Measurements from ENCODE around the gene TYW1B. TPM values are rescaled to one million over a fixed set of nuclear protein-coding genes. Genes with fewer than 3 reads are reported as not detected.
"Not testable (repeated sequence)": the region's sequence is repeated elsewhere in the genome, so short reads cannot be mapped to it uniquely, and the experiment has no call there.

Gene TYW1B
- total RNA-seq, 1 donor from 2014 or later = 6.9 TPM

DNA sequence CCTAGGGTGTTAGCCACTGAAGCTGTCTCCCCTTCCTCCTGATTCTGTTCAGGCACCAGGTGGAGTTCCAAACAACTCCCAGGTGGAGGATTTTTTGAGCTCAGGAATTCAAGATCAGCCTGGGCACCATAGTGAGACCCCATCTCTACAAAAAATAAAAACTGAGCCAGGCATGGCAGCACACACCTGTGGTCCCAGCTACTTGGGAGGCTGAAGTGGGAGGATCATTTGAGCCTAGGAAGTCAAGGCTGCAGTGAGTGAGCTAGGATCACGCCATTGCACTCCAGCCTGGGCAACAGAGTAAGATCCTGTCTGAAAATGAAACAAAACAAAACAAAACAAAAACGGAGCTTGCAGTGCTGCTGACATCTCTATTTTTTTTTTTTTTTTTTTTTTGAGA lies 287.1 kb downstream of the TYW1B start:
- TF ChIP-seq POLR2A (IDR thresholded peaks at IDR 0.05) = no peak
- Histone ChIP-seq H3K27me3 (no peaks in the 10 kb centered on the region), H3K4me3 (no peak overlapping the region), H3K27ac (no peak overlapping the region), H3K4me1 (no peaks in the 10 kb centered on the region), H3K9me3 (no peaks in the 10 kb centered on the region), H3K36me3 (no peaks in the 10 kb centered on the region)
- no peak for DNase-seq (ENCODE audit: extremely low spot score in 2 of 2)
- intact Hi-C loops (cut with DNase I) = no loop called here

DNA sequence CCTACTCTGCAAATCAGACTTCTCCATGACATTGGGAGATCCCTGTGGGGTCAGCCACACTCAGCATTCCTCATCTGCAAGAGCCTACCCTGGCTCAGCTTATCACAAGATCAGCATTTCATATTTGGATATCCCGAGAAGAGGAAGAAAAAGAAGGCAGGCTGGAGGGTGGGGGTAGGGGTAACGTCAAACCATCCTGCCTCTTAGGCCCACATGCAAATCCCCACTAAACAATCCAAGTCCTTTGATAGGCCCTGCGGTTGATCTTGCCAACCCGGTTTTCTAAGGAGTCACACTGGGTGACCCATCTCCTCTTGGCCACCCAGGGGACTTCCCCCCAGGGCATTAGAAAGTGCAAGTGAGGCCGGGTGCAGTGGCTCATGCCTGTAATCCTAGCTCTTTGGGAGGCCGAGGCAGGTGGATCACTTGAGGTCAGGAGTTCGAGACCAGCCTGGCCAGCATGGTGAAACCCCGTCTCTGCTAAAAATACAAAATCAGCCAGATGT lies 287.8 kb downstream of the TYW1B start:
- no peak overlapping the region for H3K27ac ChIP-seq
- no peaks in the 10 kb centered on the region for H3K9me3 ChIP-seq
- no peaks in the 10 kb centered on the region for H3K4me1 ChIP-seq
- H3K36me3 ChIP-seq = no peaks in the 10 kb centered on the region
- TF ChIP-seq, protein P1, sequence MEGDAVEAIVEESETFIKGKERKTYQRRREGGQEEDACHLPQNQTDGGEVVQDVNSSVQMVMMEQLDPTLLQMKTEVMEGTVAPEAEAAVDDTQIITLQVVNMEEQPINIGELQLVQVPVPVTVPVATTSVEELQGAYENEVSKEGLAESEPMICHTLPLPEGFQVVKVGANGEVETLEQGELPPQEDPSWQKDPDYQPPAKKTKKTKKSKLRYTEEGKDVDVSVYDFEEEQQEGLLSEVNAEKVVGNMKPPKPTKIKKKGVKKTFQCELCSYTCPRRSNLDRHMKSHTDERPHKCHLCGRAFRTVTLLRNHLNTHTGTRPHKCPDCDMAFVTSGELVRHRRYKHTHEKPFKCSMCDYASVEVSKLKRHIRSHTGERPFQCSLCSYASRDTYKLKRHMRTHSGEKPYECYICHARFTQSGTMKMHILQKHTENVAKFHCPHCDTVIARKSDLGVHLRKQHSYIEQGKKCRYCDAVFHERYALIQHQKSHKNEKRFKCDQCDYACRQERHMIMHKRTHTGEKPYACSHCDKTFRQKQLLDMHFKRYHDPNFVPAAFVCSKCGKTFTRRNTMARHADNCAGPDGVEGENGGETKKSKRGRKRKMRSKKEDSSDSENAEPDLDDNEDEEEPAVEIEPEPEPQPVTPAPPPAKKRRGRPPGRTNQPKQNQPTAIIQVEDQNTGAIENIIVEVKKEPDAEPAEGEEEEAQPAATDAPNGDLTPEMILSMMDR (IDR thresholded peaks at IDR 0.05) = no peak
- intact Hi-C loops (cut with DNase I) = no loop called here
- no peak overlapping the region for H3K4me3 ChIP-seq
- H3K27me3 ChIP-seq = no peaks in the 10 kb centered on the region
- DNase-seq (ENCODE audit: extremely low spot score in 2 of 2) = no peak

DNA sequence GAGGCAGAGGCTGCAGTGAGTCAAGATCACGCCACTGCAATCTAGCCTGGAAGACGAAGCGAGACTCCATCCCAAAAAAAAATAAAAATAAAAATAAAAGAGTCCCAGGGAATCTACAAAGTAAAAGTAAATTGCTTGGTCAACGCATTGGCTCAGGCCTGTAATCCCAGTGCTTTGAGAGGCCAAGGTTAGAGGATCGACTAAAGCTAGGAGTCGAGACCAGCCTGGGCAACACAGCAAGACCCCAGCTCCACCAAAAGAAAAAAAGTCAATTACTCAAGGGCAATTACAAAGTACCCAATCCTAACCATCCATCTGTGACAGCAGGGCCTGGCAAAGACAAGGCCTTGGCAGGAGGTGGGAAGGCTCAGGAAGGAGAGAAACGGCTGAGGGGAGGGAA lies 288.3 kb downstream of the TYW1B start:
- Histone ChIP-seq H3K9me3 (no peaks in the 10 kb centered on the region), H3K36me3 (no peaks in the 10 kb centered on the region), H3K4me1 (no peaks in the 10 kb centered on the region), H3K4me3 (no peak overlapping the region), H3K27me3 (no peaks in the 10 kb centered on the region), H3K27ac (no peak overlapping the region)
- intact Hi-C loops (cut with DNase I) = no loop called here
- DNase-seq (ENCODE audit: extremely low spot score in 2 of 2) = no peak
- TF ChIP-seq POLR2A (IDR thresholded peaks at IDR 0.05) (no peak), POLR2AphosphoS5 (IDR thresholded peaks at IDR 0.05; ENCODE audit: insufficient read depth in 1 of 2, low read depth in 1 of 2) (no peak)
- TF ChIP-seq, protein P1 (IDR thresholded peaks at IDR 0.05) = no peak

DNA sequence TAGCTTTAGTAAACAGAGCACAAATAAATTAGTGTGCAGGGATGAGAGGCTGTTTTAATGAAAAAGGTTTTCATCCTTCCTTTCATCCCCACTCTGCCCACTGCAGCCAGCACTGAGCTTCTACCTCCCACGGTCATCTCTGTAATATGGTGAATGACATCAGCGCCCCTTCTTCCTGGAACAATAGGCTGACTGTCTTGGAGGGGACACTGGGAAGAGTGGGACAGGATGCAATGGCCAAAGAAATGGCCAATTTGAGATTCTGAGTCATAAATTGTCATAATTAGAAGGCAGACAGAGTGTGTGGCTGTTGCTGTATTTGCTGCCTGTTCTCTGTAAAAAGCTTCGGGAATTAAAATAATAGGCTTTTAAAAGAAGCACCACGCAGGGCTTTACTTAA lies 289.1 kb downstream of the TYW1B start:
- intact Hi-C loops (cut with DNase I) = no loop called here
- DNase-seq (ENCODE audit: extremely low spot score in 2 of 2) = no peak
- no peak for TF ChIP-seq POLR2A (IDR thresholded peaks at IDR 0.05)
- no peak overlapping the region for H3K27ac ChIP-seq
- no peak overlapping the region for H3K4me3 ChIP-seq
- no peaks in the 10 kb centered on the region for H3K36me3 ChIP-seq
- no peaks in the 10 kb centered on the region for H3K27me3 ChIP-seq
- no peaks in the 10 kb centered on the region for H3K4me1 ChIP-seq
- no peaks in the 10 kb centered on the region for H3K9me3 ChIP-seq

DNA sequence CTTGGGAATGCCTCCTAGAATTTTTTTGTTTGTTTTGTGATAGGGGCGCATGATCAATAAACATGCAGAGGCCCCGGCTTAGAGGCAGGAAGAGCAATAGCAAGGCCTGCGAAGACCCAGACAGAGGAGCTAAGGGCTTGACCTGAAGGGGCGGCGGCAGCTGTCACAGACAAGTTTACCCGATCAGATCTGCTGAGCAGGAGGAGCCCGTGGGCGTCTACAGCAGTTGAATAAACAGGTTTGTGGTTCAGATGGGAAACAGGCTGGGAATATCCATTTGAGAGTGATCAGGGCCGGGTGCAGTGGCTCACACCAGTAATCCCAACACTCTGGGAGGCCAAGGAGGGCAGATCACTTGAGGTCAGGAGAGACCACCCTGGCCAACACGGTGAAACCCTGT lies 289.9 kb downstream of the TYW1B start:
- Histone ChIP-seq H3K27ac (no peak overlapping the region), H3K4me1 (no peaks in the 10 kb centered on the region), H3K36me3 (no peaks in the 10 kb centered on the region), H3K27me3 (no peaks in the 10 kb centered on the region), H3K4me3 (no peak overlapping the region), H3K9me3 (no peaks in the 10 kb centered on the region)
- intact Hi-C loops (cut with DNase I) = no loop called here
- no peak for DNase-seq (ENCODE audit: extremely low spot score in 2 of 2)
- TF ChIP-seq POLR2A (IDR thresholded peaks at IDR 0.05) = no peak
- TF ChIP-seq, protein P1 (IDR thresholded peaks at IDR 0.05) = no peak

DNA sequence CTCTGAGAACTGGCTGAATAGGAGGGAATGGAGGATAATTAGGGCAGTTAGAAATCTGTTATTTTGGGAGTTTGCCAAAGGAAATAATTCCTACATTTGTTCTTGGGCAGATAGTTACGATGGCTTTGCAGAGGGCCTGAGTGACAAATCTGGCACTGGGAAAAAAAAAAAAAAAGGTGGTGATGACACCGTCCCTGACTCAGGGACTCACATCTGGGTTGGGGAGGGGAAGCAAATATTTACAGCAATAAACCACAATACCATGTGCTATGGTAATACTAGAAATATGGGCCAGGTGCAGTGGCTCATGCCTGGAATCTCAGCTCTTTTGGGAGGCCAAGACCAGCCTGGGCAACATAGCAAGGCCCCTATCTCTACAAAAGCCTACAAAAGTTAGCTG lies 292.0 kb downstream of the TYW1B start:
- H3K27ac ChIP-seq; DNase-seq (ENCODE audit: extremely low spot score in 2 of 2); H3K27me3 ChIP-seq; H3K4me1 ChIP-seq; H3K9me3 ChIP-seq; H3K4me3 ChIP-seq; H3K36me3 ChIP-seq; intact Hi-C loops (cut with DNase I): not testable (repeated sequence)

DNA sequence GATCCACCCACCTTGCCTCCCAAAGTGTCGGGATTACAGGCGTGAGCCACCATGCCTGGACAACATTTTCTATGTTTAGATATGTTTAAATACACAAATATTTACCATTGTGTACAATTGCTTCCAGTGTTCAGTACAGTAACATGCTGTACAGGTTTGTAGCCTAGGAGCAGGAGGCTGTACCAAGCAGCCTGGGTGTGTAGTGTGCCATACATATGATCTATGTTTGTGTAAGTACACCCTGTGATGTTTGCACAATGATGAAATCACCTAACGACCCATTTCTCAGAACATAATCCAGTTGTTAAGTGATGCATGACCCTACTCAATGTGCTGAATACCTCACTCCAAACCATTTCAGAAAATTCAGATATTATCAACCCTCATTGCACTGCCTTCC lies 297.0 kb downstream of the TYW1B start:
- H3K4me1 ChIP-seq; H3K4me3 ChIP-seq; intact Hi-C loops (cut with DNase I); H3K9me3 ChIP-seq; H3K27ac ChIP-seq; H3K36me3 ChIP-seq; DNase-seq (ENCODE audit: extremely low spot score in 2 of 2); H3K27me3 ChIP-seq: not testable (repeated sequence)

Small RNAs within 50 kb of the gene (microRNA-seq; reads per million reads assigned to microRNA genes)
- gene MIR4650-2 (ENCODE audit: borderline number of aligned reads, borderline replicate concordance) = not detected

Small RNAs within 50 kb of the gene (small RNA-seq; reads per million reads assigned to genes)
- gene AC211469.2 = not detected
- not detected for gene MIR4650-2
- not detected for gene RN7SL377P
- gene RN7SL625P = not detected

Other genes with a start within 250 kb of the TYW1B start
- 21.9 TPM for gene POM121, start 96.9 kb upstream of the TYW1B start, total RNA-seq
- not detected for gene TRIM74, start 141.3 kb upstream of the TYW1B start, total RNA-seq
- not detected for gene SPDYE8, start 201.6 kb upstream of the TYW1B start, total RNA-seq
- not detected for gene SPDYE11, start 229.7 kb upstream of the TYW1B start, total RNA-seq

All from vagina (tissue), 2 donors.